ENCODE results near the gene DDX46. TPM values are rescaled to one million over a fixed set of nuclear protein-coding genes. Genes with fewer than 3 reads are reported as not detected.
A peak's percentile ranks its signal among the peaks of the same experiment; 100 is the strongest.

The DDX46 gene
- total and polyA plus RNA-seq, 7 donors: 16.5 to 48.7 (median 46.5) TPM

DNA sequence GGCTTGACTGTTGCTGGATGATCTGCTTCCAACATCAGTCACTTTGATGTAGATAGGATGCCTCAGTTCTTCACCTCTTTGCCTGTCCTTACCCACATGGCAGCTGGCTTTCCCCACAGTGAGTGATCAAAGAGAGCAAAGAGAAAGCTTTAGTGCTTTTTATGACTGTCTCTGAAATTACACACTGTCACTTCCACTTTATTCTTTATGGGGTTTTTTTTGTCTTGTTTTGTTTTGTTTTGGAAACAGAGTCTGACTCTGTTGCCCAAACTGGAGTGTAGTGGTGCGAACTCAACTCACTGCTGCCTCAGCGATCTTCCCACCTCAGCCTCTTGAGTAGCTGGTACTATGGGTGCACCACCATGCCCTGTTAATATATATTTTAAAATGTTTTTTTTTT lies 54.8 kb downstream of the DDX46 start:
- Histone ChIP-seq H3K27me3 (ENCODE audit: insufficient read depth in 3 of 3, low read length in 2 of 3) (no peaks in the 10 kb centered on the region), H3K27ac (no peak overlapping the region), H3K9me3 (no peaks in the 10 kb centered on the region), H3K4me3 (no peak overlapping the region), H3K36me3 (ENCODE audit: insufficient read depth in 1 of 2, low read depth in 1 of 2) (peaks cover 0 to 91% of the 10 kb centered on the region in 2 donors), H3K4me1 (no peaks in the 10 kb centered on the region)
- intact Hi-C loops (cut with DNase I): no loop called here
- no peak for DNase-seq
- TF ChIP-seq, protein P1, sequence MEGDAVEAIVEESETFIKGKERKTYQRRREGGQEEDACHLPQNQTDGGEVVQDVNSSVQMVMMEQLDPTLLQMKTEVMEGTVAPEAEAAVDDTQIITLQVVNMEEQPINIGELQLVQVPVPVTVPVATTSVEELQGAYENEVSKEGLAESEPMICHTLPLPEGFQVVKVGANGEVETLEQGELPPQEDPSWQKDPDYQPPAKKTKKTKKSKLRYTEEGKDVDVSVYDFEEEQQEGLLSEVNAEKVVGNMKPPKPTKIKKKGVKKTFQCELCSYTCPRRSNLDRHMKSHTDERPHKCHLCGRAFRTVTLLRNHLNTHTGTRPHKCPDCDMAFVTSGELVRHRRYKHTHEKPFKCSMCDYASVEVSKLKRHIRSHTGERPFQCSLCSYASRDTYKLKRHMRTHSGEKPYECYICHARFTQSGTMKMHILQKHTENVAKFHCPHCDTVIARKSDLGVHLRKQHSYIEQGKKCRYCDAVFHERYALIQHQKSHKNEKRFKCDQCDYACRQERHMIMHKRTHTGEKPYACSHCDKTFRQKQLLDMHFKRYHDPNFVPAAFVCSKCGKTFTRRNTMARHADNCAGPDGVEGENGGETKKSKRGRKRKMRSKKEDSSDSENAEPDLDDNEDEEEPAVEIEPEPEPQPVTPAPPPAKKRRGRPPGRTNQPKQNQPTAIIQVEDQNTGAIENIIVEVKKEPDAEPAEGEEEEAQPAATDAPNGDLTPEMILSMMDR (IDR thresholded peaks at IDR 0.05): no peak
- no peak for ATAC-seq
- 96 to 100% (median 98%) methylated on average over 2 of the region's 2 CpGs for WGBS, 3 donors

DNA sequence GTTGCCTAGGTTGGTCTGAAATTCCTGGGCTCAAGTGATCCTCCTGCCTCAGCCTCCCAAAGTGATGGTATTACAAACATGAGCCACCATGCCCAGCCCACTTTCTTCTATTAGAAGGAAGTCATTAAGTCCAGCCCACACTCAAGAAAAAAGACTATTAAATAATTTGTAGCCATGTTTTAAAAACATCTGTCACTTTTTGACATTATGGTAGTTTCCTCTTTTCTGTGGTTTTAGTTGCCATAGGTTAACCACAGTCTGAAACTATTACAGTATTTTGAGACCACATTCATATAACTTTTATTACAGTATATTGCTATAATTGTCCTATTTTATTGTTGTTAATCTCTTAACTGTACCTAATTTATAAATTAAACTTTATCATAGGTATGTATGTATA lies 55.2 kb downstream of the DDX46 start:
- Histone ChIP-seq H3K4me3 (no peak overlapping the region), H3K27me3 (ENCODE audit: insufficient read depth in 3 of 3, low read length in 2 of 3) (no peaks in the 10 kb centered on the region), H3K9me3 (no peaks in the 10 kb centered on the region), H3K4me1 (no peaks in the 10 kb centered on the region), H3K36me3 (ENCODE audit: insufficient read depth in 1 of 2, low read depth in 1 of 2) (peaks cover 0 to 91% of the 10 kb centered on the region in 2 donors), H3K27ac (no peak overlapping the region)
- DNase-seq: no peak
- no peak for ATAC-seq
- intact Hi-C loops (cut with DNase I): no loop called here
- TF ChIP-seq, protein P1 (IDR thresholded peaks at IDR 0.05): no peak

DNA sequence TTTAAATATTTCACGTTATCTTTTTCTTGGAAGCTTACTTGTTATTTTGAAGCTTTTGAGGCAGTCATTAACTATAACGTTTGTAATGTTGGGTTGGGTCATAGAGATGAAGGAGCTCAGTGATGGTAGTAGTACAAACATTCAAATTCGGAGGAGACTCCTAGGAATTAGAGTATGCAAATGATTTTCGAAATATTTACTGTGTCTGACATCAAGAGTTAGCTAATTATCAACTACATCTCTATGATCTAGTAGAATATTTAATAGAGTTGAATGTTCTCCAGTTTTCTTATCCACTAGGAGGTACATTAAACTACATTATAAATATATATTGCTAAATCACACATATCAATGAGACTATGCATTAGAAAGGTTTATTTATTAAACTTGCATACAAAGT lies 58.4 kb downstream of the DDX46 start:
- H3K4me3 ChIP-seq: no peak overlapping the region
- intact Hi-C loops (cut with DNase I): loop anchor here (5.0 kb wide), 2 partner anchors 35 to 45 kb away; no protein-coding TSS in a partner anchor
- no peaks in the 10 kb centered on the region for H3K4me1 ChIP-seq
- TF ChIP-seq, protein P1 (IDR thresholded peaks at IDR 0.05): no peak
- 90 to 91% (median 90%) methylated on average over 4 of the region's 4 CpGs for WGBS, 3 donors
- DNase-seq (no peak), ATAC-seq (no peak)
- peaks cover 6 to 98% of the 10 kb centered on the region in 2 donors for H3K36me3 ChIP-seq (ENCODE audit: insufficient read depth in 1 of 2, low read depth in 1 of 2)
- no peak overlapping the region for H3K27ac ChIP-seq
- H3K27me3 ChIP-seq (ENCODE audit: insufficient read depth in 3 of 3, low read length in 2 of 3): no peaks in the 10 kb centered on the region
- no peaks in the 10 kb centered on the region for H3K9me3 ChIP-seq

DNA sequence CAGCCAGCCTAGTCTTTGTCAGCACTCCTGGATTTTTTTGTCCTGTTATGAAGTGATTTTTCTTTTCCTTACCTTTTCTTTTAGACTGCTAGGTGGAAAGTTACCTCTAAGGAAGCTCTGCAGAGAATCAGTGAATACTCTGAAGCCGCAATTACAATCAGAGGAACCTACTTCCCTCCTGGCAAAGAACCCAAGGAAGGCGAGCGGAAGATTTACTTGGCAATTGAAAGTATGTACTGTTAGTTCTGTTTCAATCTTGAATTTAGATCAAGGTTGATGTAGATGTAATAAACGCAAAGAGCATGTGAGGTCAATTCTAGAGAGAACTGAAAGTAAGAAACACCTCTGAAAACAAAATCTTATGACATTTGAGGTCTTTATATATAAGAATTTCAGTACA lies 60.2 kb downstream of the DDX46 start:
- Histone ChIP-seq H3K27ac (no peak overlapping the region), H3K4me3 (no peak overlapping the region), H3K36me3 (ENCODE audit: insufficient read depth in 1 of 2, low read depth in 1 of 2) (peaks cover 6 to 98% of the 10 kb centered on the region in 2 donors), H3K9me3 (no peaks in the 10 kb centered on the region), H3K4me1 (no peaks in the 10 kb centered on the region), H3K27me3 (ENCODE audit: insufficient read depth in 3 of 3, low read length in 2 of 3) (no peaks in the 10 kb centered on the region)
- 57 to 77% (median 72%) methylated on average over 4 of the region's 4 CpGs for WGBS, 3 donors
- intact Hi-C loops (cut with DNase I): loop anchor here (5.0 kb wide), 2 partner anchors 36 to 46 kb away; no protein-coding TSS in a partner anchor
- no peak for DNase-seq
- ATAC-seq: no peak
- TF ChIP-seq, protein P1 (IDR thresholded peaks at IDR 0.05): no peak

DNA sequence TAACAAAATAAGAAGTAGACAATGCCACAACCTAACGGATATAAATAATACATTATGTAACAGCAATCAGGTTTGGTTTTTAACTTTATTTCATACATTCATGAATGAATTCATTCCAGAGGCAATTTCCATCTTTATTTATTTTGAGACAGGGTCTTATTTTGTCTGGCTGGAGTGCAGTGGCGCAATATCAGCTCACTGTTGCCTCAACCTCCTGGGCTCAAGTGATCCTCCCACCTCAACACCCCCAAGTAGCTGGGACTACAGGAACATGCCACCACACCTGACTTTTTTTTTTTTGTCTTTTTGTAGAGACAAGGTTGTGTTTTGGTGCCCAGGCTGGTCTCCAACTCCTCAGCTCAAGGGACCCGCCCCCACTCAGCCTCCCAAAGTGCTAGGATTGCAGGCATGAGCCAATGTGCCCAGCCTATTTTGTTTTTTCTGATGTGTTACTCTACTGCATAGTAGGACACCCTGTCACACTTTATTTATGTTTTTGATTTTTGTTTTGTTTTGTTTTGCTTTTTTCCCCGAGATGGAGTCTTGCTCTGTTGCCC lies 60.9 kb downstream of the DDX46 start:
- WGBS, 3 donors: 82 to 88% (median 88%) methylated on average over 4 of the region's 4 CpGs

More for the DNA sequence above, 60.9 kb downstream of the DDX46 start:
- H3K27ac ChIP-seq: no peak overlapping the region
- DNase-seq (no peak), ATAC-seq (peak in 1 of 4 donors; percentile 32)
- H3K9me3 ChIP-seq: no peaks in the 10 kb centered on the region
- H3K4me1 ChIP-seq: no peaks in the 10 kb centered on the region
- H3K4me3 ChIP-seq: no peak overlapping the region
- TF ChIP-seq, protein P1 (IDR thresholded peaks at IDR 0.05): no peak
- intact Hi-C loops (cut with DNase I): loop anchor here (5.0 kb wide), 2 partner anchors 37 to 47 kb away; no protein-coding TSS in a partner anchor
- no peaks in the 10 kb centered on the region for H3K27me3 ChIP-seq (ENCODE audit: insufficient read depth in 3 of 3, low read length in 2 of 3)
- peaks cover 6 to 99% of the 10 kb centered on the region in 2 donors for H3K36me3 ChIP-seq (ENCODE audit: insufficient read depth in 1 of 2, low read depth in 1 of 2)
